Effector CD4-positive, alpha-beta T cell (primary cell): ENCODE data around the gene HVCN1.

Experiments used
- DNase-seq: peaks from one replicate; pipeline ENCODE4 v3.0.0-alpha.2; 2020

Gene HVCN1

DNA sequence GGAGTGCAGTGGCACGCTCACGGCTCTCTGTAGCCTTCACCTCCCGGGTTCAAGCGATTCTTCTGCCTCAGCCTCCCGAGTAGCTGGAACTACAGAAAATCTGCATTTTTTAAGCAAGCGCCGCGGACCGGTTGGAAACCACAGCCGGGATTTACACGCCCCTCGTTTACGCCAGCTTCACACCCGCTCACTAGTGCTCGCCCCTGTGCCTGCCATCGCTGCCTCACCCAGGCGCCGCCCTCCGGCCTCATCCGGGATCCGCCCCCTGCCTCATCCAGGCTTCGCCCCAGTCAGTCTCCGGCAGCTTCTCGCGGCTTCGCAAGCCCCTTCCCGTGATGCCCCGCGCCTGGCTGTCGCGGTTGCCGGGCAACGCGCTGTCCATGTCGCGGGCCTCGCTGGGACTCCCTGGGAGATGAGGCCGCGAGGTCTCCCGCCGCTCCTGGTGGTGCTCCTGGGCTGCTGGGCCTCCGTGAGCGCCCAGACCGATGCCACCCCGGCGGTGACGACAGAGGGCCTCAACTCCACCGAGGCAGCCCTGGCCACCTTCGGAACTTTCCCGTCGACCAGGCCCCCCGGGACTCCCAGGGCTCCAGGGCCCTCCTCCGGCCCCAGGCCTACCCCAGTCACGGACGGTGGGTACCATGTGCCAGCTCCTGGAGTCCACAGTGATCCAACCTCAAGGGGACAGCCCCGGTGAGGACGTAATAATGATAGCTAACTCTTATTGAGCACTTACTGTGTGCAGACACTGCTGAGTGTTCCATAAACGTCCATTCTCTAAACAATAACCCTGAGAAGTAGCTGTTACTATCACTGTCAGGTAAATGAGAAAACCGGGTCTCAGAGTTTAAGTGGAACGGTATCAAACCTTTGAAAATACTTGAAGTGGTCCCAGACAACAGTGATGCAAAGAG is 74.9 kb downstream of the HVCN1 start, which contains the start of gene TCTN1:
TCTN1 (plus strand) TSS at position 359 of the 914 bp plus-strand sequence; CDS start at position 413, 54 bp downstream.
- peak; percentile 93 for DNase-seq

GRCh38 chr12:110613071-110613770 is 75.7 kb downstream of the HVCN1 start:
- DNase-seq: no peak

GRCh38 chr12:110606253-110606611 is 82.7 kb downstream of the HVCN1 start:
- DNase-seq: no peak

GRCh38 chr12:110602085-110602814 is 86.7 kb downstream of the HVCN1 start:
- DNase-seq: peak; percentile 29

DNA sequence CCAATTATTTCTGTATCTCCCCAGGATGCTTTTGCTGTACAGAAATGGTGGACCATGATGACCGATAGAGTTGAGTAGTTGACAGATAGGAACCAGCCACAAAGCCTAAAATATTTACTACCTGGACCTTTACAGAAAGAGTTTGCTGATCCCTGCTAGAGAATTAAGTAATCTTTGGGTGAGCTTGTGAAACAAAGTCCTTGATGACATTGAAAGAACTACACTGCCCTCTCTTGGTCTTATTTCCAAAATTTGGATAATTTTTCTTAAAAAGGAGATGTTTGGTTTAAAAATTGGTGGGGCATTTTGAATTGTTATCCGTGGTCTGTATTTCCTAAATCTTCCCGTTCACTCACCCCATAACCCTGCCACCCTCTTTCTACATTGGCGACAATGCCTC is 88.7 kb downstream of the HVCN1 start:
- no peak for DNase-seq

DNA sequence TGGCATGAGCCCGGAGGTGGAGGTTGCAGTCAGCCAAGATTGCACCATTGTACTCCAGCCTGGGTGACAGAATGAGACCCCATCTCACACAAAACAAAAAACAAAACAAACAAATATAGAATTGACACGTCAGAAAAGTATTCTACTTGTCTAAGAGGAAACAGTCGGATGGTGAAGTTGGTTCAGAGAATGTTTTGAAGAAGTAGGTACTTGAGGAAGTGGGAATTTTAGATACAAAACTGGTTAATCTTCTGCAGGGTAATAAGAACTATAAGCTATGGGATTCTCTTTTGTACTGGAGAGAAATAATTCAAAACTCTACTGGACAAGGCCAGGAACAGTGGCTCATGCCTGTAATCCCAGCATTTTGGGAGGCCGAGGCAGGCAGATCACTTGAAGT is 89.6 kb downstream of the HVCN1 start:
- DNase-seq: no peak
